HL-60 (cell line): ENCODE data around the gene CNTNAP2.

Experiments used
- DNase-seq, 2 experiments: peaks; one replicate each; pipeline ENCODE4 v3.0.0-alpha.2; 2010 to 2020; ENCODE audit warnings: low read depth in 1 of 2, low spot score in 1 of 2
- H3K27ac ChIP-seq: fragments of 250-450 bp; sonication (Bioruptor Pico); replicated peaks from 2 replicates; pipeline ENCODE4 v1.5.1; 2020; ENCODE audit warnings: mild to moderate bottlenecking, moderate library complexity
- H3K27me3 ChIP-seq: fragments of 250-450 bp; sonication (Bioruptor Pico); 2 replicates; pipeline ENCODE4 v1.5.1; 2021; ENCODE audit warnings: mild to moderate bottlenecking, moderate library complexity; ENCODE audit not compliant: insufficient read depth, poor library complexity, severe bottlenecking
- H3K4me3 ChIP-seq: replicated peaks from 2 replicates; pipeline ENCODE4 v1.5.1; 2011; ENCODE audit warnings: mild to moderate bottlenecking, control low read depth, low read length; ENCODE audit not compliant: insufficient read depth
- CTCF ChIP-seq: IDR thresholded peaks from one replicate; pipeline ENCODE4 v1.5.1; 2011; ENCODE audit warnings: low read length, control low read depth, inconsistent platforms; ENCODE audit not compliant: insufficient read depth
- GABPA ChIP-seq: IDR thresholded peaks from 2 replicates; pipeline ENCODE4 v1.6.1; 2012; ENCODE audit warnings: low read depth
- POLR2AphosphoS5 ChIP-seq: IDR thresholded peaks from 2 replicates; pipeline ENCODE4 v1.6.1; 2012; ENCODE audit warnings: low read depth
- REST ChIP-seq: IDR thresholded peaks from 2 replicates; pipeline ENCODE4 v1.6.1; 2012; ENCODE audit warnings: low read depth; ENCODE audit not compliant: insufficient replicate concordance
- SPI1 ChIP-seq: IDR thresholded peaks from 2 replicates; pipeline ENCODE4 v1.6.1; 2012; ENCODE audit warnings: low read depth, mild to moderate bottlenecking, borderline replicate concordance

CNTNAP2 gene

GRCh38 chr7:146805082-146805481, 688.5 kb downstream of the CNTNAP2 start:
- TF ChIP-seq SPI1: no peak
- no peak for TF ChIP-seq POLR2AphosphoS5
- no peak for TF ChIP-seq REST
- no peak for TF ChIP-seq CTCF
- TF ChIP-seq GABPA: no peak
- Histone ChIP-seq H3K27me3 (no peaks in the 10 kb centered on the region), H3K27ac (no peak overlapping the region), H3K4me3 (no peak overlapping the region)
- no peak for DNase-seq

- Histone ChIP-seq H3K4me3 (no peak overlapping the region), H3K27ac (no peak overlapping the region), H3K27me3 (no peaks in the 10 kb centered on the region)
- DNase-seq: no peak
- TF ChIP-seq REST: no peak
- no peak for TF ChIP-seq POLR2AphosphoS5
- no peak for TF ChIP-seq GABPA
- no peak for TF ChIP-seq SPI1
- no peak for TF ChIP-seq CTCF
Measured at GRCh38 chr7:146826329-146826728, 709.7 kb downstream of the CNTNAP2 start.

- no peak for TF ChIP-seq SPI1
- TF ChIP-seq CTCF: no peak
- no peak for DNase-seq
- no peaks in the 10 kb centered on the region for H3K27me3 ChIP-seq
- no peak overlapping the region for H3K4me3 ChIP-seq
- no peak overlapping the region for H3K27ac ChIP-seq
Measured at GRCh38 chr7:146830686-146831085, 714.1 kb downstream of the CNTNAP2 start.

GRCh38 chr7:146831875-146832274, 715.3 kb downstream of the CNTNAP2 start:
- H3K27ac ChIP-seq: no peak overlapping the region
- no peaks in the 10 kb centered on the region for H3K27me3 ChIP-seq
- DNase-seq: no peak
- no peak overlapping the region for H3K4me3 ChIP-seq
- TF ChIP-seq CTCF (no peak), SPI1 (no peak), REST (no peak), POLR2AphosphoS5 (no peak), GABPA (no peak)
